Measurements from ENCODE around the gene ZFX.

The ZFX gene

DNA sequence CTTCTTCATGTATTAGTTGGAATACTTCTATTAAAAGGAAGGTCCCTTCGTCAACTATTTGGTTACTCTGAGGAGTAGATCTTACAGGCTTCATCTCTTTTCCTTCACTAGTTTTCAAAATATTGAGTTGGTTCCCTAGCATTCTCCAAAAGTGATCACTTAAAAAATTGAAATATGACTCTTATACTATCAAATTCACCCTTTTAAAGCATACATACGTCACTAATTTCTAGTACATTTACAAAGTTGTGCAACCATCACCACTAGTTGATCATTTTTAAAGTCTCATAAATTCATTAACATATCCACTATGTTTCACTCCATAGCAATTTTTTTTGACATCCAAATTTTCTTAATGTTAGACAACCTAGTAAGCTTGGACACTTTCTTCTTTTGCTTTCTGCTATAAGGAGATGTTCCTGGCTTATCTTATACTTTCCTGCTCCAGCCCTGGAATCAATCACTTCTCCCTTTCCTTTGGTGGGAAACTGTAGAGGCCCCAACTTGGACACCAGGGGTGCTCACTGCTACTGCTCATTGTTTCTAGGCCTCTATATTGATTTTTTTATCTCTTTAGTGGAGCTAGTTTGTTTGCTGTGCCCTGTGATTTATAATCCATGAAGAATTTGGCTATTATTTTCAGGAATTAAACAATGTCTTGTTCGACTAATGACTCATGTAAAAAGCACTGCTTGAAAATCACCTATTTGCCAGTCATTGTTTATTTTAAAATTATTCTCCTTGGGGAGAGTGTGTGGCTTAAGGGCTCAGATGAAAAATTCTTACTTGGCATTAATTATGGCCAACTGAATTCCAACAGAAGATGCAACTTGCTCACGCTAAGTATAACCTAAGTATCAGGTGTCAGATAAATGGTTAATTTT lies 4.0 kb upstream of the ZFX start:
- peak; percentile 29 for TF ChIP-seq CTCF (conservative IDR thresholded peaks at IDR 0.05; ENCODE audit: control insufficient read depth, insufficient read depth, low read depth, low read length)
- no peak overlapping the region for H3K4me3 ChIP-seq (ENCODE audit: control insufficient read depth, low read depth, low read length)
- peak; percentile 49 for DNase-seq (ENCODE audit: low read depth)

DNA sequence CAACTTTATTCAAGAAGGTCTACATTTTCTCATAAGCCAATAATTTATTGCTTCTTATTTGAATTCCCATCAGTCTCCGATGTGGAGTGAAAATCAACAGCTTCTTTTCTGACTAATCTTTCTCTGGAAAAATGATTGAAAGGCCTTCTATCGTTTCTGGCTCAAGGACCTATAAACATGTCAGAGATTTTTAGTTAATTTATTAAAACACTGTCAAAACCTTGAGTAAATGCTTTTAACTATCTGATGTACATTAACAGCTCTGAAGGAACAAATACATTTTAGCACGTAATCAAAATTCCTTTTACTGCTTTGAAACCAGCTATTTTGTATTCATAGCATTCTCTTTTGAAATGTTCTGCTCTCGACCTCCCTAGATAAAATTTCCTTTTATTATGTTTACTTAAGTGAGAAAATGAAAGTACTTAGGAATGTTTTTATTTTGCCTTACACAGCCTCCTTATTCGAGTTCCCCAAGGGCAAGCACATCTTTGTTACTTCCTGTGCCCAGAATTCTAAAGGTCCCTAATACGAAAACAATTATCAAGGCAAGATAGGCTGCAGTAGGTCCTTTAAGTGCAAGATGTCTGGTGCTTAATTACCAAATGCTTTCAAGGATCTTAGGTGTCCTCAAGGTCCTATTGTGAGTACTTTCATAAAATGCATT lies 3.1 kb upstream of the ZFX start:
- TF ChIP-seq CTCF (conservative IDR thresholded peaks at IDR 0.05; ENCODE audit: control insufficient read depth, insufficient read depth, low read depth, low read length) = no peak
- no peak for DNase-seq (ENCODE audit: low read depth)
- no peak overlapping the region for H3K4me3 ChIP-seq (ENCODE audit: control insufficient read depth, low read depth, low read length)

DNA sequence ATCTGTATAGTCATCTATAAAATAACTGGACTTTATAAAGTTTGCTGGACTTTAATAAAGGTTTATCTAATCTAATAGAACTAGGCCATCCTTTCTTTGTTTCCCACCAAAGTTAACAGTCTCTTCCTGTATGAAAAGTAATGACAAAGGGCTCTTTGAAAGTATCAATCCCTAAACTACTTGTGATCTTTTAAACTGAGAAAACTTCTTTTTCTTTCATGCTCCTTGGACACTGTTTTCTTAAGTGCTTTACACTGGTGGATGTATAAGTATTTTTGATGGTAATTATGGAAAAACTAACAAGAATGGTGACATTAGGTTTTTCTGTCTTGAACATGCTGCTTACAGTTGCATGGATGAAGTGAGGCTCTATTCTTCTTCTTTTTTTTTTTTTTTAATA lies 2.4 kb upstream of the ZFX start:
- no peak overlapping the region for H3K4me3 ChIP-seq (ENCODE audit: control insufficient read depth, low read depth, low read length)
- TF ChIP-seq CTCF (conservative IDR thresholded peaks at IDR 0.05; ENCODE audit: control insufficient read depth, insufficient read depth, low read depth, low read length) = no peak
- DNase-seq (ENCODE audit: low read depth) = no peak

- TF ChIP-seq CTCF (conservative IDR thresholded peaks at IDR 0.05; ENCODE audit: control insufficient read depth, insufficient read depth, low read depth, low read length) = no peak
- DNase-seq (ENCODE audit: low read depth) = no peak
- no peak overlapping the region for H3K4me3 ChIP-seq (ENCODE audit: control insufficient read depth, low read depth, low read length)
Observed at GRCh38 chrX:24148121-24148520, 1.4 kb upstream of the ZFX start.

- DNase-seq (ENCODE audit: low read depth) = peak; percentile 72
- no peak for TF ChIP-seq CTCF (conservative IDR thresholded peaks at IDR 0.05; ENCODE audit: control insufficient read depth, insufficient read depth, low read depth, low read length)
- peak overlapping the region; percentile 54 for H3K4me3 ChIP-seq (ENCODE audit: control insufficient read depth, low read depth, low read length)
Observed at GRCh38 chrX:24148535-24149350, 786 bp upstream of the ZFX start.

DNA sequence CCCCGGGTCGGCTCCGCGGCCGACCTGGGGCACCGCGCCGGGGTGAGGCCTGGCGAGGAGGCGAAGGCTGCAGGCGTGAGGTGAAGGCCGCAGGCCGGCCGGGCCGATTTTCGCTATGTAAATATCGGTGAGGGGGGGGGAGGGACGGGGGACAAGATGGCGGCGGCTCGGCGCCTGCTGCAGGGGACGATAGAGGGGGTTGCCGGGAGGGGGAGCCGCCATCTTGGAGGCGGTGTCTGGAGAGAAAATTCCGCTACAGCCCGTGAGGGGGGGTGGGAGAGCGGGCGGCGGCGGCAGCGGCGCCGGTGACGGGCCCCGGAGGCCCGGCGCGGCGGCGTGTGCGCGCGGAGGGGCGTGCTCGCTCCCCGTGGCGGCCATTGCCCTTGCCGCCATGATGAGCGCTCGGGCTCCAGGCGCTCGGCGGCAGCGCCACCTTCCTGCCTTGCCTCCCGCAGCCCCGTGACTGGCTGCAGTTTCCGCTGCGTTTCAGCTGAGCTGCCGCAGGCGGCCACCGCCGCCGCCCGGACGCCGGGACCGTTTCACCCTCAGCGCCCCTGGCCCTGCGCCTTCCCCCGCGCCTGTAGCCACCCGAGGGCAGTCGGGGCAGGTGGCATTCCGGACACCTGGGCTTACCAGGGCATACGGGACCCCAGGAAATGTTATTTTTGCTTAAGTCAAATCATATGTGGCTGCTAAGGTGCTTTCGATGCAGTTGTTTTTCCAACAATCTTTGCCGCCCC lies 692 bp downstream of the ZFX start:
- DNase-seq (ENCODE audit: low read depth) = peak; percentile 89
- no peak for TF ChIP-seq CTCF (conservative IDR thresholded peaks at IDR 0.05; ENCODE audit: control insufficient read depth, insufficient read depth, low read depth, low read length)

More for the DNA sequence above, 692 bp downstream of the ZFX start:
- H3K4me3 ChIP-seq (ENCODE audit: control insufficient read depth, low read depth, low read length) = peak overlapping the region; percentile 93

Measured in fibroblast of mammary gland (primary cell).